ENCODE results near the gene MOGAT1.

MOGAT1 gene

DNA sequence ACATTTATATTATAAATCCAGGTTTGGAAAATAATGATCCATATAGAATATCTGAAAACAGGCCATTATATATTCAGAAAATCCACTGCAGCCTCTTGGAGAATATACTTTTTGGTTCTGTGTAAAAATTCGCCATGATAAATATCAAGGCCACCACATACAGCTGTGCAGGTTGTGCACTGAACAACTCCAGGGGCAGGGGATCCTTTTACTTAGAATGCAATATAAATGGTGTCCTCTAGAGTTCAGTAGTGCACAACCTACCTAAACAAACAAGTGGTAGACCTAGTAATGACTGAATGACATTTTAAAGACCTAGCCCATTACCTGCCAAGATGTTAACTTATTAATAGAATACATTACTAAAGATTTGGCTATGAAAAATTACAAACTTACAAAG is 22.4 kb downstream of the MOGAT1 start:
- peak; percentile 60 for DNase-seq (ENCODE audit: low spot score)
- ChIA-PET CTCF (interaction anchor here (0.7 kb wide), 1 partner anchor 407 kb away, joined by 3 read pairs; no protein-coding TSS in a partner anchor), POLR2A (ENCODE audit: low non-redundant PET) (no interaction called here)
- no peak overlapping the region for H3K27ac ChIP-seq
- TF ChIP-seq, protein P1, sequence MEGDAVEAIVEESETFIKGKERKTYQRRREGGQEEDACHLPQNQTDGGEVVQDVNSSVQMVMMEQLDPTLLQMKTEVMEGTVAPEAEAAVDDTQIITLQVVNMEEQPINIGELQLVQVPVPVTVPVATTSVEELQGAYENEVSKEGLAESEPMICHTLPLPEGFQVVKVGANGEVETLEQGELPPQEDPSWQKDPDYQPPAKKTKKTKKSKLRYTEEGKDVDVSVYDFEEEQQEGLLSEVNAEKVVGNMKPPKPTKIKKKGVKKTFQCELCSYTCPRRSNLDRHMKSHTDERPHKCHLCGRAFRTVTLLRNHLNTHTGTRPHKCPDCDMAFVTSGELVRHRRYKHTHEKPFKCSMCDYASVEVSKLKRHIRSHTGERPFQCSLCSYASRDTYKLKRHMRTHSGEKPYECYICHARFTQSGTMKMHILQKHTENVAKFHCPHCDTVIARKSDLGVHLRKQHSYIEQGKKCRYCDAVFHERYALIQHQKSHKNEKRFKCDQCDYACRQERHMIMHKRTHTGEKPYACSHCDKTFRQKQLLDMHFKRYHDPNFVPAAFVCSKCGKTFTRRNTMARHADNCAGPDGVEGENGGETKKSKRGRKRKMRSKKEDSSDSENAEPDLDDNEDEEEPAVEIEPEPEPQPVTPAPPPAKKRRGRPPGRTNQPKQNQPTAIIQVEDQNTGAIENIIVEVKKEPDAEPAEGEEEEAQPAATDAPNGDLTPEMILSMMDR (conservative IDR thresholded peaks at IDR 0.05; ENCODE audit: low read depth) = no peak

DNA sequence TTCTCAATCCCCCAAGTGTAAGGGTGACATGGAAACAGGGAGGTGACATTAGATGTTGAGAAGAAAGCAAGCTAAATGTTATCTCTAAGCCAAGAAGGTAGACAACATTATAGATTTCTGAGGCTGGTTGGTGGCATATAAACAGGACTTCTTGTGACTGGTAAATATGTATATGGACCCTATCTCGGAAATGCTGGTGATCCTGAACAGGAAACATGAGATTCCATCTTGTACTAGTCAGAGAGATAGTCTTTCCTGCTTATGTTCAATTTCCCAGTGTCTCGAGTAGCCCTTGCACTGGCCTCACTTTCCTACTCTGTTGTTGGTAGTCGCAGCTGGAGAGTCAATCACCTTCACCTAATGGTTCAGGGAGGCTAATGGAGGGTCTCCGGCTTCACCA is 26.8 kb downstream of the MOGAT1 start:
- TF ChIP-seq, protein P1 (conservative IDR thresholded peaks at IDR 0.05; ENCODE audit: low read depth) = no peak
- H3K27ac ChIP-seq = no peak overlapping the region
- ChIA-PET POLR2A (ENCODE audit: low non-redundant PET) (no interaction called here), CTCF (interaction anchor here (0.6 kb wide), 1 partner anchor 55 kb away, joined by 3 read pairs; no protein-coding TSS in a partner anchor)
- DNase-seq (ENCODE audit: low spot score) = no peak

DNA sequence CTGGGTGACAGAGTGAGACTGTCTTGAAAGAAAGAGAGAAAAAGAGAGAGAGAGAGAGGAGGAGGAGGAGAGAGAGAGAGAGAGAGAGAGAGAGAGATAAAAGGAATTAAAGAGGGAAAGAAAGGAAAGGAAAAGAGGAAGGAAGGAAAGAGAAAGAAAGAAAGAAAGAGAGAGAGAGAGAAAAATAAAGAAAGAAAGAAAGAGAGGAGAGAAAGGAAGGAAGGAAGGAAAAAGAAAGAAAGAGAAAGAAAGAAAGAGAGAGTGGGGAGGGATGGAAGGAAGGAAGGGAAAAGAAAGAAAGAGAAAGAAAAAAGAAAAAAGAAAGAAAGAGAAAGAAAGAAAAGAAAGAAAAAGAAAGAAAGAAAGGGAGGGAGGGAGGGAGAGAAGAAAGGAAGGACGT is 29.8 kb downstream of the MOGAT1 start:
- CTCF ChIA-PET = interaction anchor here (0.7 kb wide), 1 partner anchor 11 kb away, joined by 3 read pairs; no protein-coding TSS in a partner anchor
- POLR2A ChIA-PET (ENCODE audit: low non-redundant PET) = no interaction called here
- TF ChIP-seq, protein P1 (conservative IDR thresholded peaks at IDR 0.05; ENCODE audit: low read depth) = no peak
- no peak for DNase-seq (ENCODE audit: low spot score)
- H3K27ac ChIP-seq = no peak overlapping the region

DNA sequence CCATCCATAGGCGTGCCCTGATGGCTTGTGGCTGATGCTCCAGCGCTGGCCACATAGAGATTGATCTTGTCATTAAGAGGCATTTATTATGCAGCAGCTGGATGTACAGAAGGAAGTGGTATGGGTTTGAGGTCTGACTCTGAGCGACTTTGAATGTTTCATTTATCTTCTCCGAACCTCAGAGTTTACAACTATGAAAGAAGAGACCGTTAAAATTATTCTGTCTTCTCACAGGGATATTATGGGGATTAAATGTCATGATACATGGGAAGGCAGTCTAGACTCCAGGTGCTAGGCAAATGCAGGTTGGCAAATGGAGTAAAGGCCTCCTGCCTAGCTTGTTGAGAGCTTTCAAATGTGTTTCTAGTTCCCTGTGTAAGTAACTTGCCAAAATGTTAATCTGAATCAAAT is 30.3 kb downstream of the MOGAT1 start:
- no peak for DNase-seq (ENCODE audit: low spot score)
- TF ChIP-seq, protein P1 (conservative IDR thresholded peaks at IDR 0.05; ENCODE audit: low read depth) = no peak
- H3K27ac ChIP-seq = no peak overlapping the region
- ChIA-PET CTCF (interaction anchor here (0.7 kb wide), 1 partner anchor 11 kb away, joined by 3 read pairs; no protein-coding TSS in a partner anchor), POLR2A (ENCODE audit: low non-redundant PET) (no interaction called here)

DNA sequence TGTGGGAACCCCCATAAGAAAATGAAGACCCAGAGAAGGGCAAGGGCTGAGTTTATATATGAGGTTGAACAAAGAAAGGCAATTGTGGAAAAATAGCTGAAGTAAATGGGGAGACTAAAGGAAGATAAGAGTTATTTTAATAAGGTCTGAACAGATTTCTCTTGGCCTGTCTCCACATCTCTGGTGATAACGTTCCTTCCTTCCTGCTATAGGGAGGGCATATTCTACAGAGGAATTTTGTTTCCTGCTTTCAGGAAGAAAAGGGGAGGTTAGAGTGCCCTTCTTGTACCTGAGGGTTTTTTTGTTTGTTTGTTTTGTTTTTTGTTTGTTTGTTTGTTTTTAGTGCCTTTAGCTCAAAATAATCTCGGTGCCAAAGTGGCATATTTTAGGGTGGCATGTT is 31.6 kb downstream of the MOGAT1 start:
- no peak for DNase-seq (ENCODE audit: low spot score)
- ChIA-PET POLR2A (ENCODE audit: low non-redundant PET) (no interaction called here), CTCF (no interaction called here)
- TF ChIP-seq, protein P1 (conservative IDR thresholded peaks at IDR 0.05; ENCODE audit: low read depth) = no peak
- no peak overlapping the region for H3K27ac ChIP-seq

DNA sequence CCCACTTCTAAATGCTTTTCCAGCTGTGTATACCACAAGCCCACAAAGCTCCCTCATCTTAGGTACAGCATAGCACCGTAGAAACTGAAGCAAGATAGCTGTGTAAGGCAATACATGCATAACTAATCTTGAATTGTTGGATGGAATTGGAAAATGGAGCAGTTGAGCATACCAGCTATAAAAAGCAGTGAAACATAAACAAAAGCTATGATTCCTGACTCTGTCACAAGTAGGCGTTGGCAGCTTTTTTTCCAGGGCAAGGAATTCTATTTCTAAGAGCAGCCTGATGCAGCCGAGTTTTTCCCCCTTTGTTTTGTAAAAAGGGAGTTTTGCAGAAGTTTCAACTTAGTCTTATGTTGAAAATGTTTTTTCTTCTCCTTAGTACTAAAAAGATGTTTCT is 32.4 kb downstream of the MOGAT1 start:
- DNase-seq (ENCODE audit: low spot score) = no peak
- POLR2A ChIA-PET (ENCODE audit: low non-redundant PET) = no interaction called here
- CTCF ChIA-PET = no interaction called here
- no peak overlapping the region for H3K27ac ChIP-seq
- TF ChIP-seq, protein P1 (conservative IDR thresholded peaks at IDR 0.05; ENCODE audit: low read depth) = no peak
